GM12878 (cell line): ENCODE measurements around the gene DTD2. TPM values are rescaled to one million over a fixed set of nuclear protein-coding genes. Genes with fewer than 3 reads are reported as not detected.
A peak's percentile ranks its signal among the peaks of the same experiment; 100 is the strongest.

ENCODE experiments used
- REST ChIP-seq: IDR thresholded peaks from 2 replicates; pipeline ENCODE4 v1.6.1; 2012; ENCODE audit warnings: mild to moderate bottlenecking, low read depth, low read length
- SIN3A ChIP-seq: IDR thresholded peaks from 2 replicates; pipeline ENCODE4 v1.6.1; 2012; ENCODE audit warnings: low read depth, low read length, improper control_type of control experiment
- SIX5 ChIP-seq: IDR thresholded peaks from 2 replicates; pipeline ENCODE4 v1.6.1; 2011; ENCODE audit warnings: mild to moderate bottlenecking, low read depth, low read length, moderate library complexity; ENCODE audit not compliant: severe bottlenecking
- SMAD1 ChIP-seq: fragments of 450-650 bp; IDR thresholded peaks from 2 replicates; pipeline ENCODE4 v1.6.1; 2018; ENCODE audit warnings: mild to moderate bottlenecking, low read depth; ENCODE audit not compliant: partially characterized antibody
- USF1 ChIP-seq: IDR thresholded peaks from 2 replicates; pipeline ENCODE4 v1.6.1; 2011; ENCODE audit warnings: borderline replicate concordance, low read depth, mild to moderate bottlenecking, moderate library complexity, mixed read lengths, low read length; ENCODE audit not compliant: insufficient read depth; ENCODE audit errors: extremely low read length
- polyA plus RNA-seq, 11 experiments: library from polyadenylated mRNA; depleted of rRNA in 4 of 11; unstranded in 6 of 11; stranded (reverse) in 5 of 11; fragments of >200 nt; fragmentation: Nextera tagmentation in 4 of 11; fragmentation: Illumina TruSeq in 1 of 11; extraction: Ambion mirVana in 4 of 11; extraction: Trizol in 1 of 11; gene quantifications; 1 replicate in 1 of 11; 2 replicates in 10 of 11; pipeline versions ENCODE4 v1.2.1 to v1.2.3, GENCODE V29; 2011 to 2016; ENCODE audit warnings: inconsistent platforms in 2 of 11, missing spikeins in 2 of 11, low read depth in 1 of 11
- total RNA-seq, 4 experiments: library from RNA; depleted of rRNA in 3 of 4; stranded (reverse); fragments of >200 nt in 3 of 4; fragmentation: Illumina TruSeq in 1 of 4; extraction: Trizol in 1 of 4; gene quantifications; 2 replicates each; pipeline versions ENCODE4 v1.2.1 to v1.2.3, GENCODE V29; 2013 to 2021
- TF ChIP-seq, protein P1 (sequence below): fragments of 450-650 bp; IDR thresholded peaks from 2 replicates; pipeline ENCODE4 v1.6.1; 2017; ENCODE audit warnings: antibody characterized with exemption, mild to moderate bottlenecking, moderate library complexity

Gene DTD2
- total and polyA plus RNA-seq, 10 of the 15 experiments (the other 5 are each of a cell fraction or from before 2014, with no cell fraction given): 4.5 to 32.8 (median 15.9) TPM

- TF ChIP-seq REST (no peak), SIN3A (peak; percentile 85), SIX5 (no peak), SMAD1 (no peak), USF1 (no peak)
- TF ChIP-seq, protein P1, sequence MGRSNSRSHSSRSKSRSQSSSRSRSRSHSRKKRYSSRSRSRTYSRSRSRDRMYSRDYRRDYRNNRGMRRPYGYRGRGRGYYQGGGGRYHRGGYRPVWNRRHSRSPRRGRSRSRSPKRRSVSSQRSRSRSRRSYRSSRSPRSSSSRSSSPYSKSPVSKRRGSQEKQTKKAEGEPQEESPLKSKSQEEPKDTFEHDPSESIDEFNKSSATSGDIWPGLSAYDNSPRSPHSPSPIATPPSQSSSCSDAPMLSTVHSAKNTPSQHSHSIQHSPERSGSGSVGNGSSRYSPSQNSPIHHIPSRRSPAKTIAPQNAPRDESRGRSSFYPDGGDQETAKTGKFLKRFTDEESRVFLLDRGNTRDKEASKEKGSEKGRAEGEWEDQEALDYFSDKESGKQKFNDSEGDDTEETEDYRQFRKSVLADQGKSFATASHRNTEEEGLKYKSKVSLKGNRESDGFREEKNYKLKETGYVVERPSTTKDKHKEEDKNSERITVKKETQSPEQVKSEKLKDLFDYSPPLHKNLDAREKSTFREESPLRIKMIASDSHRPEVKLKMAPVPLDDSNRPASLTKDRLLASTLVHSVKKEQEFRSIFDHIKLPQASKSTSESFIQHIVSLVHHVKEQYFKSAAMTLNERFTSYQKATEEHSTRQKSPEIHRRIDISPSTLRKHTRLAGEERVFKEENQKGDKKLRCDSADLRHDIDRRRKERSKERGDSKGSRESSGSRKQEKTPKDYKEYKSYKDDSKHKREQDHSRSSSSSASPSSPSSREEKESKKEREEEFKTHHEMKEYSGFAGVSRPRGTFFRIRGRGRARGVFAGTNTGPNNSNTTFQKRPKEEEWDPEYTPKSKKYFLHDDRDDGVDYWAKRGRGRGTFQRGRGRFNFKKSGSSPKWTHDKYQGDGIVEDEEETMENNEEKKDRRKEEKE: no peak
Observed at GRCh38 chr14:31456841-31457664, at the start of gene DTD2 (continued).
